SK-N-SH treated with all-trans-retinoic acid at 6 μM for 48 hours (cell line): ENCODE results near the gene LAMA1.

Experiments
- ARNTL ChIP-seq: fragments of 450-650 bp; formaldehyde crosslinking; IDR thresholded peaks from 2 replicates; pipeline ENCODE4 v1.5.0; 2020; ENCODE audit warnings: low read depth, mild to moderate bottlenecking, moderate library complexity, borderline replicate concordance
- CREB5 ChIP-seq: fragments of 250-450 bp; sonication (Bioruptor Pico); IDR thresholded peaks from 2 replicates; pipeline ENCODE4 v1.5.1; 2020; ENCODE audit warnings: low read depth, mild to moderate bottlenecking, moderate library complexity
- CSDC2 ChIP-seq: fragments of 250-450 bp; sonication (Bioruptor Pico); IDR thresholded peaks from 2 replicates; pipeline ENCODE4 v1.5.0; 2020; ENCODE audit warnings: mild to moderate bottlenecking, moderate library complexity
- ESRRG ChIP-seq: fragments of 250-450 bp; sonication (Bioruptor Pico); IDR thresholded peaks from 2 replicates; pipeline ENCODE4 v1.6.1; 2021; ENCODE audit warnings: mild to moderate bottlenecking
- GLIS3 ChIP-seq: fragments of 250-450 bp; sonication (Bioruptor Pico); IDR thresholded peaks from 2 replicates; pipeline ENCODE4 v1.5.0; 2020; ENCODE audit warnings: mild to moderate bottlenecking, moderate library complexity
- ISL1 ChIP-seq: fragments of 250-450 bp; sonication (Bioruptor Pico); IDR thresholded peaks from 2 replicates; pipeline ENCODE4 v2.1.2; 2022; ENCODE audit warnings: mild to moderate bottlenecking, moderate library complexity
- PATZ1 ChIP-seq: fragments of 250-450 bp; sonication (Bioruptor Pico); IDR thresholded peaks from 2 replicates; pipeline ENCODE4 v1.8.0; 2020; ENCODE audit warnings: mild to moderate bottlenecking, moderate library complexity, borderline replicate concordance
- PPARA ChIP-seq: fragments of 250-450 bp; sonication (Bioruptor Pico); IDR thresholded peaks from 2 replicates; pipeline ENCODE4 v1.5.0; 2020; ENCODE audit warnings: mild to moderate bottlenecking, borderline replicate concordance
- RARB ChIP-seq: fragments of 250-450 bp; sonication (Bioruptor Pico); IDR thresholded peaks from 2 replicates; pipeline ENCODE4 v1.8.0; 2021; ENCODE audit warnings: mild to moderate bottlenecking, moderate library complexity
- TCF4 ChIP-seq: fragments of 250-450 bp; sonication (Bioruptor Pico); IDR thresholded peaks from 2 replicates; pipeline ENCODE4 v1.8.0; 2021; ENCODE audit warnings: mild to moderate bottlenecking, moderate library complexity, borderline replicate concordance
- TOX ChIP-seq: fragments of 250-450 bp; sonication (Bioruptor Pico); IDR thresholded peaks from 2 replicates; pipeline ENCODE4 v1.8.0; 2021; ENCODE audit warnings: mild to moderate bottlenecking, moderate library complexity, borderline replicate concordance
- ZFP3 ChIP-seq: fragments of 250-450 bp; sonication (Bioruptor Pico); IDR thresholded peaks from 2 replicates; pipeline ENCODE4 v1.5.0; 2020; ENCODE audit warnings: mild to moderate bottlenecking, moderate library complexity
- ZFP30 ChIP-seq: fragments of 450-650 bp; formaldehyde crosslinking; IDR thresholded peaks from 2 replicates; pipeline ENCODE4 v1.5.0; 2022; ENCODE audit warnings: mild to moderate bottlenecking, moderate library complexity
- ZNF565 ChIP-seq: fragments of 450-650 bp; formaldehyde crosslinking; conservative IDR thresholded peaks from 2 replicates; pipeline ENCODE4 v1.5.0; 2020; ENCODE audit warnings: low read depth, mild to moderate bottlenecking, moderate library complexity

GRCh38 chr18:6938003-6938402 is 179.6 kb downstream of the LAMA1 start:
- TF ChIP-seq TCF4 (no peak), RARB (CRISPR knock-in tag) (no peak), ESRRG (no peak), CREB5 (CRISPR knock-in tag) (no peak), ZFP30 (CRISPR knock-in tag) (no peak), PATZ1 (no peak), CSDC2 (CRISPR knock-in tag) (no peak), ISL1 (no peak), TOX (CRISPR knock-in tag) (no peak), PPARA (CRISPR knock-in tag) (no peak), ARNTL (no peak), ZFP3 (CRISPR knock-in tag) (no peak), GLIS3 (no peak), ZNF565 (CRISPR knock-in tag) (no peak)
